ENCODE measurements around the gene ENDOV. TPM values are rescaled to one million over a fixed set of nuclear protein-coding genes. Genes with fewer than 3 reads are reported as not detected.

ENDOV gene
- polyA plus RNA-seq (2011; rRNA removed) (18.1 and 24.9 TPM in 2 replicates), polyA minus RNA-seq (2011; rRNA and poly(A)+ RNA removed) (11.6 and 17.6 TPM in 2 replicates)

GRCh38 chr17:80414803-80415625, at the start of gene ENDOV:
TSS of gene ENDOV (plus strand) at chr17:80415167. CDS start at chr17:80415195, 28 bp downstream.
- POLR2A ChIA-PET = interaction anchor here (1.1 kb wide), 1 partner anchor 10 kb away, joined by 3 read pairs; no protein-coding TSS in a partner anchor

GRCh38 chr17:80365983-80366382, 49.0 kb upstream of the ENDOV start:
- H3K27me3 ChIP-seq (ENCODE audit: control insufficient read depth, insufficient read depth, low read length) = no peaks in the 10 kb centered on the region
- CTCF ChIA-PET = no interaction called here

More at GRCh38 chr17:80414803-80415625, at the start of gene ENDOV:
- peaks cover 10% of the 10 kb centered on the region; the same call in 1 of the 2 replicates for H3K9me3 ChIP-seq (ENCODE audit: control insufficient read depth, insufficient read depth, low read length)
- CTCF ChIA-PET = no interaction called here
- TF ChIP-seq CTCF (IDR thresholded peaks at IDR 0.05; ENCODE audit: low read depth, low read length) = no peak
- peak within 1 kb of the TSS; percentile 93 for H3K27ac ChIP-seq (ENCODE audit: low read depth, low read length)
- peak within 1 kb of the TSS; percentile 99 for H3K4me3 ChIP-seq (ENCODE audit: low read depth, low read length)
- peaks cover 6% of the 10 kb centered on the region for H3K27me3 ChIP-seq (ENCODE audit: control insufficient read depth, insufficient read depth, low read length)
- peak; percentile 80 for DNase-seq (ENCODE audit: low read depth, low spot score)

GRCh38 chr17:80367503-80367902, 47.5 kb upstream of the ENDOV start:
- Histone ChIP-seq H3K9me3 (ENCODE audit: control insufficient read depth, insufficient read depth, low read length) (no peaks in the 10 kb centered on the region; the same call in 1 of the 2 replicates), H3K27ac (ENCODE audit: low read depth, low read length) (no peak overlapping the region), H3K4me3 (ENCODE audit: low read depth, low read length) (no peak overlapping the region), H3K27me3 (ENCODE audit: control insufficient read depth, insufficient read depth, low read length) (no peaks in the 10 kb centered on the region)
- DNase-seq (ENCODE audit: low read depth, low spot score) = no peak
- ChIA-PET CTCF (interaction anchor here (0.9 kb wide), 1 partner anchor 266 kb away, joined by 3 read pairs; the partner anchor contains the start of gene GAA), POLR2A (no interaction called here)
- TF ChIP-seq CTCF (IDR thresholded peaks at IDR 0.05; ENCODE audit: low read depth, low read length) = no peak

More at GRCh38 chr17:80365983-80366382, 49.0 kb upstream of the ENDOV start:
- H3K4me3 ChIP-seq (ENCODE audit: low read depth, low read length) = no peak overlapping the region
- no peak for TF ChIP-seq CTCF (IDR thresholded peaks at IDR 0.05; ENCODE audit: low read depth, low read length)
- peaks cover 5% of the 10 kb centered on the region for H3K9me3 ChIP-seq (ENCODE audit: control insufficient read depth, insufficient read depth, low read length)
- H3K27ac ChIP-seq (ENCODE audit: low read depth, low read length) = no peak overlapping the region
- no peak for DNase-seq (ENCODE audit: low read depth, low spot score)
- POLR2A ChIA-PET = no interaction called here

GRCh38 chr17:80371196-80371595, 43.8 kb upstream of the ENDOV start:
- ChIA-PET POLR2A (no interaction called here), CTCF (interaction anchor here (1.3 kb wide), 1 partner anchor 10 kb away, joined by 3 read pairs; no protein-coding TSS in a partner anchor)
- Histone ChIP-seq H3K4me3 (ENCODE audit: low read depth, low read length) (no peak overlapping the region), H3K27me3 (ENCODE audit: control insufficient read depth, insufficient read depth, low read length) (no peaks in the 10 kb centered on the region), H3K9me3 (ENCODE audit: control insufficient read depth, insufficient read depth, low read length) (no peaks in the 10 kb centered on the region; the same call in 1 of the 2 replicates), H3K27ac (ENCODE audit: low read depth, low read length) (no peak overlapping the region)
- TF ChIP-seq CTCF (IDR thresholded peaks at IDR 0.05; ENCODE audit: low read depth, low read length) = no peak
- DNase-seq (ENCODE audit: low read depth, low spot score) = no peak

- no peak for DNase-seq (ENCODE audit: low read depth, low spot score)
- H3K4me3 ChIP-seq (ENCODE audit: low read depth, low read length) = no peak overlapping the region
- H3K27ac ChIP-seq (ENCODE audit: low read depth, low read length) = no peak overlapping the region
- CTCF ChIA-PET = no interaction called here
- H3K9me3 ChIP-seq (ENCODE audit: control insufficient read depth, insufficient read depth, low read length) = no peaks in the 10 kb centered on the region; the same call in 1 of the 2 replicates
- no peak for TF ChIP-seq CTCF (IDR thresholded peaks at IDR 0.05; ENCODE audit: low read depth, low read length)
- POLR2A ChIA-PET = no interaction called here
- H3K27me3 ChIP-seq (ENCODE audit: control insufficient read depth, insufficient read depth, low read length) = no peaks in the 10 kb centered on the region
Observed at GRCh38 chr17:80372456-80372855, 42.5 kb upstream of the ENDOV start.

All from AG04450 (cell line).